ENCODE measurements around the gene RFTN1.
"Not testable (repeated sequence)": the region's sequence is repeated elsewhere in the genome, so short reads cannot be mapped to it uniquely, and the experiment has no call there.

RFTN1 gene

DNA sequence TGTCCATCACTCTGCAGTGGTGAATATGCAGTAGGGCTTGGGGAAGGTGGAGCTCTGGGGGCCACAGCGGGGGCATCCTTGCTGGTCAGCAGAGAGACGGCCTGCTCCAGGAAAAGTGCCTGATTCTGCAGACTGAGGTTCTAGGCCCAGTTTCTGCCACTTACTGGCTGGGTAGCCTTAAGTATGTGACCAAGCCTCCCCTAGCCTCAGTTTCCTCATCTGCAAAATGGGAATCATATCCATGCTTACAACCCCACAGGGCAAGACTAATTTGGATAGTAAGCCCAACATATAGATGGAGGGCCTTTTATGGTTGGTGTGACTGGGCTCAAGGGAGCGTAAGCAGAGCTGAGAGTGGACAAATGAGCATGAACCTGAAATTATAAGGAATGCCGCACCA, 187.6 kb downstream of the RFTN1 start:
- DNase-seq (ENCODE audit: low spot score): no peak

DNA sequence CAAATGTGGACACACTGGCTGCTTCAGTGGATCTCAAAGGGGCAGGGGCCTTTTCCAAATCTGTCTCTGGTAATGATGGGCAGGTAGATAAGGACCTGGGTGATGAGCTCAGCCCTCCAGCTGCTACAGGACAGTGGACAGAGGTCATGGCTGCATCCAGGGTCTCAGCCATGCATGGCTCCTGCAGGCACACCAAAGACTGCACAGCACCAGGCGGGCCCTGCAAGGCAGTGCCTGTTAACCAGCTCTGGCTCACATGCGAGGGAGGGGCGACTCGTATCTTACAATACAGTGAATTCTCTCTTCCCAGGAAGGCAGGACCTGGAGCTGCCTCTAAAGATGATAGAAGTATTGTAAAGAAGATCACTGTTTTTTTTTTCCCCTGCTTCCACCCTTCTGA, 189.8 kb downstream of the RFTN1 start:
- DNase-seq (ENCODE audit: low spot score): no peak

DNA sequence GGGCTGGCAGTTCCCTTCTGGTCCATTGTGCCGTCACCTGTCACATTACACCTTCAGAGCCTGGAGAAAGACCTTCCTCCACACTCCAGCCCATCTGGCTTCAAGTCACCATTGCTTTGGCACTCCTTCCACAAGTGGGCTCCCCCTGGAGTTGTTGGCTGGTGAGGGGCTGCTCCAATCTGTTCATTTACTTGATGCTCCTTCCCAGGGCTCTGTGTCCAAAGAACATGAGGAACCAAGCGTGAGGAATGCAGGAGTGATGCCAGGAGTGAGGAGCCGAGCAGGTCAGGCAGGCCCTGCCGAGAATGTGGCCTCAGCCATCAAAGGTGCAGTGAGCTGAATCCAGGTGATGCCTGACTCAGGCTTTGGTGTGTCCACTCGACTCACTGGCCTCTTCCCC, 191.3 kb downstream of the RFTN1 start:
- DNase-seq (ENCODE audit: low spot score): no peak

DNA sequence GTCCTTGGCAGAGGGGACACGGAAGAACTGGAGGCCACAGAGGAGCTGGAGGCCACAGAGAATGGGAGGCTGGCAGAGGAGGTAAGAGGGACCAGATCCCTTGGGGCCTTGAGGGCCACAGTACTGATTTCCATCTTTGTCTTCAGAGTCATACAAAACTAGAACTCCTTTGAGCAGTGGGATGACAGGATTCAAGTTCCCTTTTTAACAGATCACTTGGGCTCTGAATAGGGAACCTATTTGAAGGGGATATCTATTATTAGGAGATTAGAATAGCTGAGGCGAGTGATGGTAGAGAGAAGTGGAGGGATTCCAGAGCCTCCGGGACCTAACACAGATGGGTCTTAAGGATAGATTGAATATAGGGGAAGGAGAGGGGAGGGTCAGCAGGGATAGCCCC, 192.8 kb downstream of the RFTN1 start:
- DNase-seq (ENCODE audit: low spot score): no peak

DNA sequence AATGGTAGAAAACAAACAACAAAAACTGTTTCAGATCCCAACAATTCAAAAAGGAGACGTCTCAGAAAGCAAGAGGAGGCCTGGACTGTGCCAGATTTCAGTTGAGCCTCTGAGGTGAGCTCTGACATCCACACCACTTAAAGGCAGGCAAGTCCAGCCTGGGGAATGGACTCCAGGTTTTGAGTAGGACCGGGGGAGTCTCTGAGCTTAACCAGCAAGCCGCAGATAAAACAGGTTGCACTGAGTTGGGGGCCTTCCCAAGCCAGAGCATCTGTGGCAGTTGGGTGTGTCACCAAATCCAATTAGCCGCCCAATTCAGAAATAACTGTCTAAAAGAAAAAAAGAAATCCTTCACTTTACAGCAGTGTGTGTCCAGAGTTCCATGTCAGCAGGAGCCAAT, 193.8 kb downstream of the RFTN1 start:
- no peak for DNase-seq (ENCODE audit: low spot score)

DNA sequence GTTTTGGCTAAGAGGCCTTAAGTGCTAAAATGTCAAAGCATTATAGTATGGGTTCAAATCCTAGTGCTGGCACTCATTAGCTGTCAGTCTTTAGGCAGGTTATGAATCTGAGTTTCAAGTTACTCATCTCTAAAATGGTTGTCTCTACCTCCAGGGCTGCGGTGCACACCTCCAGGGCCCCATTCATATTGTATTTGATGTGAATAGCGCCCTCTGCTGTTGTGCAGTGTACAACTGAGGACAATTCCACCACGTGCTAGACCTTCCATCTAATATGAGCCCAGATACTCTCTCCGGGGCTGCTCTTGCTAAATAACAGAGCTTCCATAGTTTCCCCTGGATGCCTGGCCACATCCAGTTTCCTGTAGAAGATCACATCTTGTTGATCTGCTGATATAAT, 194.2 kb downstream of the RFTN1 start:
- DNase-seq (ENCODE audit: low spot score): no peak

DNA sequence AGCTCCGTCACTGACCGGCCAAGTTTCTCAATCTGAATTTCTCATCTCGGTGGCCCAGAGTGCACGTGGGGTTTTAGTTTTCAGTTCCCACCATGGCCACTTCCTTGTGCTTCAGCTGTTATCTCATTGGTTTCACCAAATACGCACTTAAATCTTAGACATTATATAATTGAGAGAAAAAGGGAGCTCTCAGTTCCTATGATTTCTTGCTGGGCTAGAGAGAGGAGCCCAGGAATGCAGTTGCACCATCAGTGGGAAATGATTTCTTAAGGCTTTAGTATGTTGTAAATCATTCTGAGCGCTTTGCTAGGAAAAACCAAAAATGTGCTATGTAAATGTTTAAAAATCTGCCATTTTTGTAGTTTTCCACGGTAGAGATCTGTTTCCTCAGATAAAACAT, 195.3 kb downstream of the RFTN1 start:
- DNase-seq (ENCODE audit: low spot score): no peak

DNA sequence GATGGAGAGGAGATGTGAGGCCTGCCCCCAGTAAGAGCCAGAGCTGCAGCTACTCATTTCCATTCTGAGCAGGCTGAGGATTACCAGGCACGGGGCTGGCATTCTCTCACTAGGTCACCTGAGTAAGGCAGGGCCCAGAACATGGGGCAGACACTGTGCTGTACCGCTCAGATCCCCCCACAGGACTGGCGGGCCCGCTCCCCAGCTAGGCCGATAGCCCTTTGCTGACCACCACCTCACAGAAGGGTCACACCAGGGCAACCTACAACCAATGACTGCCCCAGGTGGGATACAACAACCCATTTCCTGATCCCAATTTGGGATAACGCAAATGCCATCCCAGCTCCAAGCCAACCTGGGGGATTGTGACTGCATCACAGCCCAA, 195.9 kb downstream of the RFTN1 start:
- DNase-seq (ENCODE audit: low spot score): no peak

DNA sequence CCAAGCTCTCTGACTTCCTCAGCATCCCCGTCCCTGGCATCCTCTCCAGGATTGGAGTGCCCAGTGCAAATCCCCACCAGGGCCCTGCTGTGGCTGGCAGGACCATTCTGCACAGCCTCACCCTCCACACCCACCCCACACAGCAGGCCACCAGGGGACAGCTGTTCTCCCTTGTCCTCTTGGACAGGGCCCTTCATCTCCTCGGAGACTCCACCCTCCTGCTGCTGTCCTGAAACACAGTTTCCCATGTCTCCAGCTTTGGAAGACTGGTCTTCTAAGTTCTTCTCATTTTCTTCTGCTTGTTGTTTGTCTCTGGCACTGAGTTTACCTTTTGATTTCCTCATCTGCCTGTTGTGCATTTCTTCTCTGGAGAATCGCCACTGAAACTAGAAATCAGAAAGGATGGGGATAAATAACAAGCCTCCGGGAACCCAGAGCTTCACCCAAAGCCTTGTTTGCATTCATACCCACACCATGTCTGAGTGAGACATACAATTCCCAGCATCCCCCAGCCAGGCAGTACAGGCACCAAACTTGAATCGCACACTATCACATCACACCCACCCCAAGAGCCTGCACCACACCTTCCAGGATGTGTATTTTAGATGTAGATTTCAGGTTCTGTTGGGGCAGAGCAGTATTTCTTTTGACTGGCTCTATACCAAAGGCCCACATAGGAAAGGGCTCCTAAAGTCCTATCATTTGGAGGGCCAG, 196.5 kb downstream of the RFTN1 start:
- no peak for DNase-seq (ENCODE audit: low spot score)

DNA sequence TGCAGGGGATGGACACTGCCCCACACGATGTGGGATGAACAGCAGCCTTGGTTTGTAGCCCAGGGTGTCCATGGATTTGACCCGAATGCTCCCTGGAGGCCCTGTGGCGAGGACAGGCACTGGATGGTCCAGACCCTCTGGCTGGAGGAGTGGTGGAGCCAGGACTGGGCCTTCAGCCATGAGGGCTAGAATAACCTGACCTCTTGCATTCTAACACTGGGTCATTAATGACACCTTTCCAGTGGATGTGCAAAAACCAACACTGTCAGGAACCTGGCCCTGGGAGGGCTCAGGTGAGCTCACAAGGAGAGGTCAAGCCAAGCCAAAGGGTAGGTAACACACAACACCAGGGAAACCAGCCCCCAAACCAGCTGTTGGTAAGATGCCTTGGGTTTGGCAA, 197.1 kb downstream of the RFTN1 start:
- DNase-seq (ENCODE audit: low spot score): no peak

DNA sequence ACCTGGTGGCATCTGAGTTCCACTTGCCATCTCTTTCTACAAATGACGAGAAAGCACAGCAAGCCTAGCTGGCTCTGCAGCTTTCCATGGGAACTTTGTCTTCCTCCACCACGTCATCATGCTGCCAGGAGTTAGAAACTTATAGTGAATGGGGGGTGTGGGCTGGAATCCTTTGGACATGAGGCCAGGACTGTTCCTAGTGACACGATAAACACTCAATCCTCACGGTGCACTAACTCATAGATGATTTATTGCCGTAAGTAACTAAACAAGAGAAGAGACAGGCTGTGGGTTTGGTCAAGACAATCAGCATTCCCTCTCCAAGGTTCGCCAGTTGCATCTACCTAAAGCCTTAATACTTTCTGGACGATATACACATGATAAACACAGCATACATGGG, 197.9 kb downstream of the RFTN1 start:
- DNase-seq (ENCODE audit: low spot score): no peak

DNA sequence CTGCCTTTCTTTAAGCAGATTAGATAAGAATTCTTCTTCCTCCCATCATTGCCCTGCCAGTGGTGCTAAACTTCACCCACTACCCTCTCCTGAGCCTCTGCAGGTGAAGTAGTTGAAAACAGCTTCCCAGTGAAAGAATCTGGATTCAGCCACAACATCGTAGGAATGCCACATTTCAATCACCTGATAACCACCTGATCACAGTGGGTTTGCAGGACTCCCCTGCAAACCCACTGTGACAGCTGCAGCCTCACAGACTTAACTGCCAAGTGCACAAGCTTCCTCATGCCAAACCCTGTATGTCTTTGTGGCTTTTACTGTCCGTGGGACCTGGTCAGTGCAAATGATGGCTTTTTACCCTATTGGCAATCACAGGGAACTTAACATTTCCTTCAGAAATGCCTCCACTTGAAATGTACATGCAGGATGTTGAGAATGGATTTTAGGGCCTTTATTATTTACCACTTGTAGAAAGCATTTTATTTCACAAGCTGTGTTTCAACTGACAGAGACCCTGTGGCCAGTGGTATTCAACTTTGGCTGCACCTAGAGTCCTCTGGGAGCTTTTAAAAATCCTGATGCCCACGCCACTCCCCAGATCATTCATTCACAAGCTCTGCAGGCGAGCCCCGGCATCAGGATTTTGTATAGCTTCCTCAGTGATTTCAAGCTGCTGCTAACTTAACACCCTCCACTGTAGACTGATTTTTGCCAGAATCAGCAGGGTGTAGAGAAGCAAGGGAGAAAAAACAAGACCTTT, 199.4 kb downstream of the RFTN1 start:
- DNase-seq (ENCODE audit: low spot score): no peak

DNA sequence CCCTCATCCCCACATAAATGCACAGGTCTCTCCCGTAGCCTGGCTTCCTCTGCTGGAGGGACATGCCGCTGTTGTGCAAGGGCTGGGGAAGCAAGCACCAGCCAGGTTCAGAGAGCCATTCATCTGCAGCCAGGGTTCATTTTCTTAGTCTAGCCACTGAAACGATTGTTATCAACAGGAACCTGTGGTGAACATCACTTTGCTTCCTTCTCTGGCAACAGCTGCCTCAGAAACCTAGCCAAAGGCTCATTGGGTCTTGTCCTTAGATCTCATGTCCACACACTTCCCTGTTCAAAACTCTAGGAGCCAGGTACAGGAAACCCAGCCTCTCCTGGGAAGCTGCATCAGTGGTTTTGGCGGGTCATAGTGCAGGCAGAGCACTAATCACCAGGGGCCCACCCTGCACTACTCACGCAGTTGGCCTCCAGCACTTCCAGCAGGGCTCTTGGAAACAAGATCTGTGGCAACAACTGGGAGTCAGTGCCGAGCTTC, 201.5 kb downstream of the RFTN1 start:
- DNase-seq (ENCODE audit: low spot score): no peak

DNA sequence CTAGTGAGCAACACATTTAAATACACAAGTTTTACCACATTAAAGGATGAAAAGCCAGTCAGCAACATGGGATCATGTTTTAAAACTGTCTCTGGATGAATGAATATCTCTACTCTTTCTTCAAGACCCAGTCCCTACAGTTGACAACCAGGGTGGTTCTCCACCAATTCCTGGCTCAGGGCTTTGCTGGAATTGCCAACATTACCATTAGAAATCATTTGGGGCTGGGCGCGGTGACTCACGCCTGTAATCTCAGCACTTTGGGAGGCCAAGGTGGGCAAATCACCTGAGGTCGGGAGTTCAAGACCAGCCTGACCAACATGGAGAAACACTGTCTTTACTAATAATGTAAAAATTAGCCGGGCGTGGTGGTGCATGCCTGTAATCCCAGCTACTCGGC, 203.0 kb downstream of the RFTN1 start:
- DNase-seq (ENCODE audit: low spot score): not testable (repeated sequence)

DNA sequence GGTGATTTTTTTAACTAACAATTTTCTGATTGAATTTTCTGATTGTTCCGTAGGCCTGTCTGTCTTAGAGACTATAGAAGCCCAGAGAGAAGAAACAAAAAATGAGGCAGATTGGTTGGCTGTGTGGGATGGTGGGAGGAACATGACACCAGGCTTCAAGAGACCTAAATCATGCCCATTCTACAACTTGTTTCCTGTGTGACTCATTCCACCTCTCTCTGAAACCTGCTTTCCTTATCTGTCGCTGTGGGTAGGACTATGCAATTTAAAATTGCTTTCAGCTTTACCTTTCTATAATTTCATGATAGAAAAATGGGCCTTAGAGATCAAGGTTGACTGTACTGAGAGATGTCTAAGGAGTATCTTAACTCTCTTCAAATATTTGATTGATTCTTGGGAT, 203.9 kb downstream of the RFTN1 start:
- DNase-seq (ENCODE audit: low spot score): peak; percentile 47

DNA sequence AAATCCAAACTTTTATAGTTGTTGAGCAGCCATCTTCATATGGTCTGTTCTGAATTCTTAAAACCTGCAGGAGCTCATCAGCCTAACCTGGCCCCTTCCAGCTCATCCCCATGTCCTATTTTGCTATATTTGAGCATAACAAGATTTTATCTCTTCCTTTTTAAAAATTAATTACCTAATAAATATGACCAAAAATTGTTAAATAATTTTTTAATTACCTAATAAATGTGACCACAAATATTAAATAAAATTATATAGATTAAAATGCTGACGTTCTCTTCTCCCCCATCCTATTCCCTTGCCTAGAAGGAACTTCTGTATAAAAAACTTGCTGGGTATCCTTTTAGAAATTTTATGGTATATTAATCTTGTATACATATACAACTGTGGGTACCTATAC, 204.8 kb downstream of the RFTN1 start:
- no peak for DNase-seq (ENCODE audit: low spot score)

DNA sequence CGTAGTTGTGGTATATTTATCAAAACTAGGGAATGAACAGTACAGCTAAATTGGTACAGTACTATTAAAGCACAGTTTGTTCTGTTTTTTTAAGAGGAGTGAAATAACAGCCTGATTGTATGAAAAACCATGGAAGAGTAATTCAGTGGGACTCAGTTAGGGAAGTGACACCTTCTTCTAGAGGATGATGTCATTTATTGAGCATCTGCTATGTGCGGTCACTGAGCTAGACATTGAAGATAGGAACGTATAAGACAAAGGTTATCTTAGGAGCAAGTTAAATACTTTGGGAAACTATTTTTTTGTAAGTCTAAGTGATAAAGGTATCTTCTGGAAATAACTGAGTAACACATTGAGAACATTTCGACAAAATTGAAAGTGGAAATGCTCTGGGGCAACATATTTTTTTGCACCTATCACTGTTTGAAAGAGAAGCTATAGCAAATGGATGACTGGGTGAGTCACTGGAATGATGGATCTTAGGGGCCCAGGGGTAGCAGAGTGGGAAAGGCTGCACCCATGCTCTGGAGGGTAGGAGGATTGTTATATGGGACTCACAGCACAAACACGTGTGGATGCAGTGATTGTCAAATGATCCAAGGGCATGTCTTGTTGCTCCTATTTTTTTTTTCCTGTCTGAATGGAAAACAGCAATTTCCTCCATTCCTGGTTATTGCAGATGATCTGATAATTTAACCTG, 205.5 kb downstream of the RFTN1 start:
- no peak for DNase-seq (ENCODE audit: low spot score)

DNA sequence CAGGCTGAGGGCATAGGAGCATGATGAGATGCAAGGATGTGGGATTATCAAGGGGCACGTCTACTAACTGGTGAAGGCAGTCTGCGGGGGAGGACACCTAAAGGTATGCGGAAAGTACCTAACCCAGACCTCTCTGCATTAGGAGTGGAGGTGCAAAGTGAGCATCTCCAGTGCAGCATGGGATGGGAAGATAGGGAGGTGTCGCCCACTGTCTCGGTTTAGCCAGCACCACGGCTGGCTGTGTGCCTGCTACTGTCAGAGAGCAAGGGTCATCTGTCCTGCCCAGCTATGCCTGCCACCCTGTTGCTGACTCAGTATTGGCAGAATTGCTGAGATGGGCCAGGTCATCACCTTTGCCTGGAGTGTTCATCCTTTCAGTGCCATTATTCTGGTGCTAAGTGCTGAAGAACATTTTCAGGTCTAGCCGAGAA, 208.4 kb downstream of the RFTN1 start:
- no peak for DNase-seq (ENCODE audit: low spot score)

DNA sequence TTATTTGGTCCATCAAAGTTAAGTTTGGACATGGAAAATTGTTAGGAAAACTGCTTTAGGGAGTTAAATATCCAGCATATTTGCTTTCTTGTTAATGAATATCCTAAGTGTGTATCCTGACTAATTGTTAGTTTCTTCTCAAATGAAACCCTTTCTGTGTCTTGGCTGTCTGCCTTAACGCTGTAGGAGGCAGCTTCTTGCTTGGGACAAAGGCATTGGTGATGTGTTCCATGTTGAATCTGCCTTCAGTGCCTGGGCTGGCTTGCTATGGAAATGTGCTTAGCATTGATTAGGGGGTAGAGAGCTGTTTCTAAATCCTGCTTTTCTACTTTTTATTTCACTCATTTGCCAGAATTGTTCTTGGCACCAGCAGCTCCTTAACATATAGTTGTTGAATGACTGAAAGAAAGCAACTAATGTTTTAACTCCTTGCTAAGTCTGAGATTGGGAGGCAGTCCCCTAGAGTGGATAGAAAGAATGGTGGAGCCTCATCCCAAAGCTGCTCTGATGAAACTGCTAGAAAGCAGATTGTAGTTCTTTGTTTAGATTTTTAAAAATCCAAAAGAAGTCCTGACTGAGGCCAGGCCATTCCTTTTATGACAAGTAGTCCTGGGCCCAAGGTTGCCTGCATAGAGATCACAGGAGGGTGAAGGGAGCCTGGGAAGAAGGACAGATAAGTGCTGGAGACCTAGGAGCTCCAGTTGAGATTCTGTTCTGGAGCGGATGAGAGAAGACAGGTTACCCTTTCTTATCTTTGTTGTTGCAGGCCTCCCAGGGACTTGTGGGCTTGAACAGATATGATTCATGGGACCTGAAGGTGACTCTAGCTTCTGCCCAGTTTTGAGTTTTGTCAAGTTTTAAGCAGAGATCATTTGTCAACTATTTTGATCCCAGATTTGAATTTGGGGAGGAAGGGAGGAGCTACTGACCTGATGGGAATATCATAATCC, 209.2 kb downstream of the RFTN1 start:
- no peak for DNase-seq (ENCODE audit: low spot score)

DNA sequence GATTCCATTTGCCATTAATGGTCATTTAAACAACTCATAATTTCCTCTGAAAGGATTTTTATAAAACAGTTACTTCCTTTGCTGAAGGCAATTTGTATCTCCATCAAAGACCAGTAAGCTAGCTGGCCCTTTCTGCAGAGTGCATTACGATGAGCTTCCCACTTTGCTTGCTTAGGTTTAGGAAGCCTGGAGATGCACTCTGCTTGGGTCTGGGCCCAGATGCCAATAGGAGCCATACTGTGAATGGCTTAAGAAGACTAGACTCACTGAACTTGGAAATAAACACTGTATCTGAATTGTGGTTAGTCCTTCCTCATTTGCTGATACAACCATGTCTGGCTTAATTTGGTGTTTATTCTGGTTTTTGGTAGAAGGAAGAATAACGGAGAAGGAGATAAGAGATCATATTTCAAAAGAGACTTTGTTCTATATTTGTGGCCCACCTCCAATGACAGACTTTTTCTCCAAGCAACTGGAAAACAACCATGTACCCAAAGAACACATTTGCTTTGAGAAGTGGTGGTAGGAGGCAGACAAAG, 210.4 kb downstream of the RFTN1 start:
- DNase-seq (ENCODE audit: low spot score): no peak

DNA sequence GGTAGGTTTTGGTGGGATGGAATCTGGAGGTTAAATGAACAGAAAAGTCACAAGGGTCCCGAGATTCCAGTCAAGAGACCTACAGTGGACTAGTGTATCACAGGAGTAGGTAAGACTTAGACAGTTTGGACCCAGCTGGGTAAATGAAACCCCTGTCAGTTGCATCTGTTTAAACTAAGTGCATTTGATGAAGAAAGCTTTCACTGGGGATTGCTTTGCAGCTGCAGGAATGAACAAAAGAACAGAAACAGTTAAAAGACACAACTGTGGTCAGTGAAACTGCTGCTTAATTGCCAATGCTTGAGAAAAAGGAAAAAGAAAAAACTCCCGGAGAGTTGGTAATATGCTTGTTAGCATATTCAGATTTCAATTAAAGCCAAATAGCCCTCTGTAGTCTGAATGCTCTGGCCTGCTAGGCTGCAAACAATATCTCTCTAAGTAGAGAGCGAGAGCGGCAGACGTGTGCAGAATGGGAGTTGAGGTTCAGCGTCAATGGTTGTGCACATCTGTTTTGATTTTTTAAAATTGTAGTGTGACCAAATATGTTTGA, 211.3 kb downstream of the RFTN1 start:
- DNase-seq (ENCODE audit: low spot score): no peak

Measured in RKO (cell line).